DOHH2 (cell line): Measurements from ENCODE around the gene TMEM272.

Experiments
- H3F3A ChIP-seq: fragments of 200-600 bp; sonication (generic), shearing (Covaris generic); 2 replicates; pipeline ENCODE4 v1.6.0; 2016; ENCODE audit warnings: antibody characterized with exemption, mild to moderate bottlenecking; ENCODE audit not compliant: control insufficient read depth, insufficient read depth
- H3K27ac ChIP-seq: fragments of 200-600 bp; sonication (generic); 2 replicates; pipeline ENCODE4 v1.5.1; 2014; ENCODE audit warnings: low read depth, mild to moderate bottlenecking, low read length, moderate library complexity
- H3K27me3 ChIP-seq: fragments of 200-600 bp; sonication (generic); 2 replicates; pipeline ENCODE4 v1.6.1; 2014; ENCODE audit warnings: mild to moderate bottlenecking, low read length, mixed read lengths; ENCODE audit not compliant: control insufficient read depth
- H3K36me3 ChIP-seq: fragments of 200-600 bp; sonication (generic); 2 replicates; pipeline ENCODE4 v1.6.1; 2014; ENCODE audit warnings: mild to moderate bottlenecking, low read length, moderate library complexity, mixed read lengths; ENCODE audit not compliant: control insufficient read depth
- H3K4me1 ChIP-seq: fragments of 200-600 bp; sonication (generic); 2 replicates; pipeline ENCODE4 v1.6.1; 2014; ENCODE audit warnings: mild to moderate bottlenecking, low read length, mixed read lengths; ENCODE audit not compliant: control insufficient read depth
- H3K4me2 ChIP-seq: fragments of 200-600 bp; sonication (generic); 2 replicates; pipeline ENCODE4 v1.6.0; 2014; ENCODE audit warnings: mild to moderate bottlenecking, low read length, moderate library complexity
- H3K4me3 ChIP-seq: fragments of 200-600 bp; sonication (generic); 2 replicates; pipeline ENCODE4 v1.5.1; 2014; ENCODE audit warnings: mild to moderate bottlenecking, low read length, mixed read lengths
- H3K79me2 ChIP-seq: fragments of 200-600 bp; sonication (generic); 2 replicates; pipeline ENCODE4 v1.6.1; 2014; ENCODE audit warnings: mild to moderate bottlenecking, low read length, mixed read lengths; ENCODE audit not compliant: control insufficient read depth
- H3K9me2 ChIP-seq: fragments of 200-600 bp; sonication (generic); replicated peaks from 2 replicates; pipeline ENCODE4 v1.6.1; 2014; ENCODE audit warnings: mild to moderate bottlenecking, low read length, mixed read lengths; ENCODE audit not compliant: control insufficient read depth
- H3K9me3 ChIP-seq: fragments of 200-600 bp; sonication (generic); 2 replicates; pipeline ENCODE4 v1.6.1; 2014; ENCODE audit warnings: antibody characterized with exemption, low read length, mixed read lengths; ENCODE audit not compliant: control insufficient read depth, insufficient read depth
- H4K20me1 ChIP-seq: fragments of 200-600 bp; sonication (generic); 2 replicates; pipeline ENCODE4 v1.6.0; 2014; ENCODE audit warnings: low read depth, mild to moderate bottlenecking, antibody characterized with exemption, low read length, moderate library complexity; ENCODE audit not compliant: control insufficient read depth, insufficient read depth
- EZH2phosphoT487 ChIP-seq: fragments of 200-600 bp; sonication (generic); IDR thresholded peaks from 2 replicates; pipeline ENCODE4 v1.6.1; 2017; ENCODE audit warnings: borderline replicate concordance, mild to moderate bottlenecking, antibody characterized with exemption, low read length, moderate library complexity, mixed read lengths
- TF ChIP-seq, protein P1 (sequence below): fragments of 200-600 bp; sonication (generic); IDR thresholded peaks from one replicate; pipeline ENCODE4 v1.5.1; 2014; ENCODE audit warnings: antibody characterized with exemption, mild to moderate bottlenecking, low read depth, low read length; ENCODE audit not compliant: poor library complexity, severe bottlenecking

TMEM272 gene

GRCh38 chr13:51811046-51811445 lies 33.9 kb downstream of the TMEM272 start:
- Histone ChIP-seq H3K4me2 (peak overlapping the region; percentile 60), H3F3A (peaks cover 7% of the 10 kb centered on the region; the same call in 1 of the 2 replicates), H3K4me1 (peaks cover 57% of the 10 kb centered on the region)

GRCh38 chr13:51808811-51809210 lies 36.2 kb downstream of the TMEM272 start:
- H3F3A ChIP-seq, result peaks cover 18% of the 10 kb centered on the region
- peaks cover 49% of the 10 kb centered on the region for H3K4me1 ChIP-seq
- no peak for TF ChIP-seq EZH2phosphoT487
- TF ChIP-seq, protein P1, sequence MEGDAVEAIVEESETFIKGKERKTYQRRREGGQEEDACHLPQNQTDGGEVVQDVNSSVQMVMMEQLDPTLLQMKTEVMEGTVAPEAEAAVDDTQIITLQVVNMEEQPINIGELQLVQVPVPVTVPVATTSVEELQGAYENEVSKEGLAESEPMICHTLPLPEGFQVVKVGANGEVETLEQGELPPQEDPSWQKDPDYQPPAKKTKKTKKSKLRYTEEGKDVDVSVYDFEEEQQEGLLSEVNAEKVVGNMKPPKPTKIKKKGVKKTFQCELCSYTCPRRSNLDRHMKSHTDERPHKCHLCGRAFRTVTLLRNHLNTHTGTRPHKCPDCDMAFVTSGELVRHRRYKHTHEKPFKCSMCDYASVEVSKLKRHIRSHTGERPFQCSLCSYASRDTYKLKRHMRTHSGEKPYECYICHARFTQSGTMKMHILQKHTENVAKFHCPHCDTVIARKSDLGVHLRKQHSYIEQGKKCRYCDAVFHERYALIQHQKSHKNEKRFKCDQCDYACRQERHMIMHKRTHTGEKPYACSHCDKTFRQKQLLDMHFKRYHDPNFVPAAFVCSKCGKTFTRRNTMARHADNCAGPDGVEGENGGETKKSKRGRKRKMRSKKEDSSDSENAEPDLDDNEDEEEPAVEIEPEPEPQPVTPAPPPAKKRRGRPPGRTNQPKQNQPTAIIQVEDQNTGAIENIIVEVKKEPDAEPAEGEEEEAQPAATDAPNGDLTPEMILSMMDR, result no peak
- H3K4me3 ChIP-seq, result no peak overlapping the region
- H3K27ac ChIP-seq, result no peak overlapping the region
- no peaks in the 10 kb centered on the region for H3K27me3 ChIP-seq
- no peak overlapping the region for H3K4me2 ChIP-seq
- H3K9me3 ChIP-seq, result no peaks in the 10 kb centered on the region
- peaks cover 3% of the 10 kb centered on the region; the same call in 1 of the 2 replicates for H3K36me3 ChIP-seq
- H3K79me2 ChIP-seq, result peaks cover 9% of the 10 kb centered on the region
- H4K20me1 ChIP-seq, result no peaks in the 10 kb centered on the region
- H3K9me2 ChIP-seq, result no peaks in the 10 kb centered on the region

More at GRCh38 chr13:51811046-51811445, 33.9 kb downstream of the TMEM272 start:
- no peaks in the 10 kb centered on the region for H3K9me2 ChIP-seq
- H4K20me1 ChIP-seq, result no peaks in the 10 kb centered on the region
- no peaks in the 10 kb centered on the region for H3K27me3 ChIP-seq
- peak overlapping the region; percentile 39 for H3K4me3 ChIP-seq
- H3K79me2 ChIP-seq, result no peaks in the 10 kb centered on the region
- TF ChIP-seq EZH2phosphoT487, result no peak
- TF ChIP-seq, protein P1, result no peak
- H3K27ac ChIP-seq, result peak overlapping the region; percentile 13
- H3K36me3 ChIP-seq, result no peaks in the 10 kb centered on the region
- no peaks in the 10 kb centered on the region for H3K9me3 ChIP-seq

DNA sequence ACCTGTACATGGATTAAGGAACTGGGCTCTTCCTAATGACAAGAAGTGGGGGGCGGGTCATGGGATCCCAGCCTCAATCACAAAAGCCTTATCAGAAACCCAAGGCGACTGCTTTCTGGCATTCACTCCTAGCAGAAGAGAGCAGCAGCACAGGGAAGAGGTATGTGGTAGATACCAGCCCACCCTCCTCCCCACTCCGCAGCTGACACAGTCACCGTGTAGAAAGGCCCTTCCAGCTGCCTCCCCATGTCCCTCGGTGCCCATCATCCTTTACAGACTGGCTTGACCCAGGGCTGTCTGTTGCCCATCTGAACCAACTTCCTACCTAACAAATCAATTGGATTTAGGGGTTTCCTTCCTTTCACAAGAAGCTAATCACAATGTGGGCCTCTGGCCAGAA lies 37.9 kb downstream of the TMEM272 start:
- H3K36me3 ChIP-seq, result peaks cover 3% of the 10 kb centered on the region; the same call in 1 of the 2 replicates
- H3K4me1 ChIP-seq, result peaks cover 46% of the 10 kb centered on the region
- H4K20me1 ChIP-seq, result no peaks in the 10 kb centered on the region
- H3F3A ChIP-seq, result peaks cover 15% of the 10 kb centered on the region
- no peak overlapping the region for H3K4me2 ChIP-seq
- TF ChIP-seq, protein P1, result no peak
- TF ChIP-seq EZH2phosphoT487, result no peak
- no peaks in the 10 kb centered on the region for H3K9me3 ChIP-seq
- H3K79me2 ChIP-seq, result peaks cover 15% of the 10 kb centered on the region
- H3K27me3 ChIP-seq, result no peaks in the 10 kb centered on the region
- H3K4me3 ChIP-seq, result no peak overlapping the region
- no peaks in the 10 kb centered on the region for H3K9me2 ChIP-seq
- no peak overlapping the region for H3K27ac ChIP-seq
